D721Med (cell line): ENCODE results near the gene IDH3B.
"Not testable (repeated sequence)": the region's sequence is repeated elsewhere in the genome, so short reads cannot be mapped to it uniquely, and the experiment has no call there.

ENCODE experiments used
- DNase-seq: peaks from one replicate; pipeline ENCODE4 v3.0.0; 2011; ENCODE audit warnings: low spot score; ENCODE audit not compliant: insufficient read length
- FAIRE-seq: peaks from 2 replicates; lab custom pipeline; 2011; peaks lifted over from hg19 to GRCh38; lab: Jason Lieb, UNC
- TF ChIP-seq, protein P1 (sequence below): IDR thresholded peaks from 2 replicates; pipeline ENCODE4 v1.5.1; 2012; ENCODE audit warnings: mild to moderate bottlenecking, control low read depth; ENCODE audit not compliant: insufficient read depth; ENCODE audit errors: missing control alignments

The IDH3B gene

GRCh38 chr20:2691127-2691526 is 27.1 kb upstream of the IDH3B start:
- FAIRE-seq = no peak
- DNase-seq = no peak
- TF ChIP-seq, protein P1, sequence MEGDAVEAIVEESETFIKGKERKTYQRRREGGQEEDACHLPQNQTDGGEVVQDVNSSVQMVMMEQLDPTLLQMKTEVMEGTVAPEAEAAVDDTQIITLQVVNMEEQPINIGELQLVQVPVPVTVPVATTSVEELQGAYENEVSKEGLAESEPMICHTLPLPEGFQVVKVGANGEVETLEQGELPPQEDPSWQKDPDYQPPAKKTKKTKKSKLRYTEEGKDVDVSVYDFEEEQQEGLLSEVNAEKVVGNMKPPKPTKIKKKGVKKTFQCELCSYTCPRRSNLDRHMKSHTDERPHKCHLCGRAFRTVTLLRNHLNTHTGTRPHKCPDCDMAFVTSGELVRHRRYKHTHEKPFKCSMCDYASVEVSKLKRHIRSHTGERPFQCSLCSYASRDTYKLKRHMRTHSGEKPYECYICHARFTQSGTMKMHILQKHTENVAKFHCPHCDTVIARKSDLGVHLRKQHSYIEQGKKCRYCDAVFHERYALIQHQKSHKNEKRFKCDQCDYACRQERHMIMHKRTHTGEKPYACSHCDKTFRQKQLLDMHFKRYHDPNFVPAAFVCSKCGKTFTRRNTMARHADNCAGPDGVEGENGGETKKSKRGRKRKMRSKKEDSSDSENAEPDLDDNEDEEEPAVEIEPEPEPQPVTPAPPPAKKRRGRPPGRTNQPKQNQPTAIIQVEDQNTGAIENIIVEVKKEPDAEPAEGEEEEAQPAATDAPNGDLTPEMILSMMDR = no peak

DNA sequence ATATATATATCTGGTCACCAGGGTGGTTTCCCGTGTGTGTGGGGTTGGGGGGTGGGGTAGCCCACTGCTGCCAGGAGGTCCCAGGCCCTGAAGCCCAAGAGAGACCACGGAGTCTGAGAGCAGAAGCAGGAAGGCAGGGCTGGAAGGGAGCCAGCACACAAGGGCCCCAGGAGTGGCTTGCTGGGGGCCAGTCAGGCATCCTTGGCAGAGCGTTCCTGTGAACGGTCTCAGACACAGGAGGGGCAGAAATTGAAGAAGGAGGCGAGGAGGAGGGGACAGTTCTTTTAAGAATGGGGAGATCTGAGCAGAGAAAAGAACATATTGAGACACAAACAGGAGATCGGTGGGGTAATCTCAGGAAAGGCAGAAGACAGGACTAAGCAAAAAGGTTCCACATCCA is 26.7 kb upstream of the IDH3B start:
- TF ChIP-seq, protein P1 = no peak
- DNase-seq (no peak), FAIRE-seq (no peak)

DNA sequence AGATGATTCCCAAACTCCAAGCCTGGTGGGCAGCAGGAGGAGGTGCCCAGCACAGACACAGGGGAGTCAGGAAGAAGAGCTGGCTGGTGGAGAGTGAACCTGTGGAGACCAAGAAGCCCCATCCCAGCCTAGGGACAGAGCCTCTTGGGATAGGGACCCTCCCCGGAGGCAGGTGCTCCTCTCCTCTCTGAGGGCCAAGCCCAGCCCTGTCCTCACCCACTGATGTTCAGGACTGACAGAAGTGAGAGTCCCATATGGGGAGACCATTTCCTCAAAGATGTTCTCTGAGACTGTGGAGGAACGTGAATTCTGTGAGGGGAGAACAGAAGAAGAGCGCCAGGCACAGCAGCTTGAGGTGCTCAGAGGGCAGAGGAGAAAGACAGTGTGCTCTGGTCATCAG is 26.2 kb upstream of the IDH3B start:
- DNase-seq (no peak), FAIRE-seq (no peak)
- TF ChIP-seq, protein P1 = no peak

DNA sequence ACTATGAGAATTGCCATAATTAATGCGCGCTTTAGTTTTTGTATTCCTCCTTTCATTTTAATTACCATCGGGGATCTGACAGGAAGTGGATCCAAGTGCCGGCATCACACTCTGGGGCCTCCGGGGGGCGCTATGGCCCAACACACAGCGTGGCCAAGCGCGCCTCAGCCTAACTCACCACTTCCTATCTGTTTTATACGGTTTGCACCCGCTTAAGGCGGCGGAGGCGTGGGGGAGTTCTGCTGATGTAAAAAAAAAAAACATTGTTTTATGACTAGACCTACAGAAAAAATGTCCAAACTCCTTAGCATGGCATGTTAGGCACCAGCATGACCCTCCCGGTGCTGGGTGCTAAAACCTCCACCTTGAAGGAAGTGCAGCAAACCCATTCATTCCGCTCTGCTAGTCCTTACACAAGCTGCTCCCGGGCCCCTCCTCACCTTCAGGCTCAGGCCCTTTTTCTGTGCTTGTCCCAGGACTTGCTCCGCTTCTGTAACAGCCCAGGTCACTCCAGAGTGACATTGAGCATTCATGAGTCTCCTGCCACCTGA is 24.1 kb upstream of the IDH3B start:
- FAIRE-seq (no peak), DNase-seq (peak; percentile 47)
- TF ChIP-seq, protein P1 = peak; percentile 86

DNA sequence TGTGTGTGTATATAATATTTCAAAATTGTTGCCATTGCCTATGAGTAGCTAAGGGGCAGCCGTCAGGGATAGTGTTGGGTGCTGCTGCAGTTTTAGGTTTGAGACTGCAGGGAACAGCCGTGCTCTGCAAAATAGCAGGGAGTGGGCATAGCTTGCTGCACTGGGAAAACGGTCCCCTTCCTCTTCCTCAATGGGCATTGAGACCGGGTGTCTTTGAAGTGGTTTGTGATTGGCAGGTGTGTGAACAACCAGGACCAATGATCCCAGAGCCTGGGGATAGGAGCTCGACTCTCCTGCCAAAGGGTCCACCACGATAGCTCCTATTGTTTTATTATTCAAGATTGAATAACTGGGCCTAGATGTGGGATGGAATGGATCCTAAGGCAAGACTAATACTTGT is 23.5 kb upstream of the IDH3B start:
- DNase-seq (no peak), FAIRE-seq (no peak)
- TF ChIP-seq, protein P1 = no peak

GRCh38 chr20:2684817-2685216 is 20.8 kb upstream of the IDH3B start:
- FAIRE-seq, DNase-seq: not testable (repeated sequence)

DNA sequence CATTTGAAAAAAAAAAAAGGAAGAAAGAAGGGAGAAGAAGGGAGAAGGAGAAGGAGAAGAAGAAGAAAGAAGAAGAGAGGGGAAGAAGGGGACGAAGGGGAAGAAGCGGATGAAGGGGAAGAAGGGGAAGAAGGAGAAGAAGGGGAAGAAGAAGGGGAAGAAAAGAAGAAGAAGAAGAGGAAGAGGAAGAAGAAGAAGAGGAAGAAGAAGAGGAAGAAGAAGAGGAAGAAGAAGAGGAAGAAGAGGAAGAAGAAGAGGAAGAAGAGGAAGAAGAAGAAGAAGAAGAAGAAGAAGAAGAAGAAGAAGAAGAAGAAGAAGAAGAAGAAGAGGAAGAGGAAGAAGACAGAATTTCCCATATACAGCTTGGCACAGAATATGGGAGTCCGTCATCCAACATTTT is 18.0 kb upstream of the IDH3B start:
- DNase-seq, FAIRE-seq: not testable (repeated sequence)

DNA sequence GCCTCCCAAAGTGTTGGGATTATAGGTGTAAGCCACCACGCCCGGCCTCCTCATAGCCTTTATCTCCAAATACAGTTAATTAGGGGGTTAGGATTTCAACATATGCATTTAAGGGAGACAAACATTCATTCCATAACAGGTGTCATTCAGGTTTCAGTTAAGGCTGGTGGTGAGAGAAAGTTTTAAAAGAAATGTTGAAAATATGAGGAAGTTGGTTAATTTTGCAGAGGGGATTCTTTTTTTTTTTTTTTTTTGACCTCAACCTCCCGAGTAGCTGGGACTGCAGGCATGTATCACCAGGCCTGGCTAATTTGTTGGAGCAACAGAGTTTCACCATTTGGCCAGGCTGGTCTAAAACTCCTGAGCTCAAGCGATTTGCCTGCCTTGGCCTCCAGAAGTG is 16.0 kb upstream of the IDH3B start:
- DNase-seq (no peak), FAIRE-seq (no peak)
- TF ChIP-seq, protein P1 = no peak
